ENCODE measurements around the gene MOCOS.

DNA sequence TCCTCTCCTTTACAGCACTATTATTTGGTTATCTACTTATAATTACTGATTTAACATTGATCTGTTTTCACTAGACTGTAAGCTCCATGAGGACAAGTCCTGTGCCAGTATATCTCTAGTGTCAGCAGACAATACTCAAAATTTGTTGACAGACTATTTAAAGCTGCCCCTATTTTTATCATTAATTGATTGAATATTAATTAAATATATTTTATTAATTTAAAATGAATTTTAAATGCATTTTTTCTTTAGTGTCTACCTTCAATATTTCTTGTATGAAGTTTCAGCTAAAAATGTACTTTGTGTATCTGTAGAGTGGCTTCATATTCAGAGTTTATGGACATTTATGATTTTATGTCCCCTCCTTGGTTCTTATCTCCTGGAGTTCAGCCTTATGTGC, 83.9 kb downstream of the MOCOS start:
- TF ChIP-seq POLR2A (IDR thresholded peaks at IDR 0.05): no peak
- TF ChIP-seq, protein P1, sequence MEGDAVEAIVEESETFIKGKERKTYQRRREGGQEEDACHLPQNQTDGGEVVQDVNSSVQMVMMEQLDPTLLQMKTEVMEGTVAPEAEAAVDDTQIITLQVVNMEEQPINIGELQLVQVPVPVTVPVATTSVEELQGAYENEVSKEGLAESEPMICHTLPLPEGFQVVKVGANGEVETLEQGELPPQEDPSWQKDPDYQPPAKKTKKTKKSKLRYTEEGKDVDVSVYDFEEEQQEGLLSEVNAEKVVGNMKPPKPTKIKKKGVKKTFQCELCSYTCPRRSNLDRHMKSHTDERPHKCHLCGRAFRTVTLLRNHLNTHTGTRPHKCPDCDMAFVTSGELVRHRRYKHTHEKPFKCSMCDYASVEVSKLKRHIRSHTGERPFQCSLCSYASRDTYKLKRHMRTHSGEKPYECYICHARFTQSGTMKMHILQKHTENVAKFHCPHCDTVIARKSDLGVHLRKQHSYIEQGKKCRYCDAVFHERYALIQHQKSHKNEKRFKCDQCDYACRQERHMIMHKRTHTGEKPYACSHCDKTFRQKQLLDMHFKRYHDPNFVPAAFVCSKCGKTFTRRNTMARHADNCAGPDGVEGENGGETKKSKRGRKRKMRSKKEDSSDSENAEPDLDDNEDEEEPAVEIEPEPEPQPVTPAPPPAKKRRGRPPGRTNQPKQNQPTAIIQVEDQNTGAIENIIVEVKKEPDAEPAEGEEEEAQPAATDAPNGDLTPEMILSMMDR (IDR thresholded peaks at IDR 0.05 in 4 of 5, conservative IDR thresholded peaks at IDR 0.05 in 1 of 5): no peak
